AG09309 (cell line): ENCODE data around the gene DCTN2.
"Not testable (repeated sequence)": the region's sequence is repeated elsewhere in the genome, so short reads cannot be mapped to it uniquely, and the experiment has no call there.

Experiments
- DNase-seq: peaks from one replicate; pipeline ENCODE4 v3.0.0-alpha.2; 2010; ENCODE audit warnings: low read depth
- H3K4me3 ChIP-seq: 2 replicates; pipeline ENCODE4 v1.5.1; 2011; ENCODE audit warnings: mild to moderate bottlenecking, low read depth, low read length, moderate library complexity; ENCODE audit not compliant: control insufficient read depth
- TF ChIP-seq, protein P1 (sequence below): IDR thresholded peaks from 2 replicates; pipeline ENCODE4 v1.5.1; 2011; ENCODE audit warnings: mild to moderate bottlenecking, low read depth, low read length, inconsistent platforms; ENCODE audit not compliant: insufficient read depth, control insufficient read depth; ENCODE audit errors: missing control alignments

DCTN2 gene

DNA sequence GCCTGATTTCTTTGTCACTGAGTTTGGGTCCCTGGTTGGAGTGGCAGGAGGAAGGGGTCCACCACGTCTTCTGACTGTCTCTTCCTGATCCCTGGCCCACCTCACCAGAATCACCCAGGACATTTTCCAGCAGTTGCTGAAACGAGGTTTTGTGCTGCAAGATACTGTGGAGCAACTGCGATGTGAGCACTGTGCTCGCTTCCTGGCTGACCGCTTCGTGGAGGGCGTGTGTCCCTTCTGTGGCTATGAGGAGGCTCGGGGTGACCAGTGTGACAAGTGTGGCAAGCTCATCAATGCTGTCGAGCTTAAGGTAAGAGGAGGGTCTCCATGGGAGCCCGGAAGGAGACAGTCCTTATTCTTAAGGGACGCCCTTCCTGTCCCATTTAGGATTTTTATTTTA lies 46.8 kb downstream of the DCTN2 start:
- no peak for DNase-seq
- TF ChIP-seq, protein P1, sequence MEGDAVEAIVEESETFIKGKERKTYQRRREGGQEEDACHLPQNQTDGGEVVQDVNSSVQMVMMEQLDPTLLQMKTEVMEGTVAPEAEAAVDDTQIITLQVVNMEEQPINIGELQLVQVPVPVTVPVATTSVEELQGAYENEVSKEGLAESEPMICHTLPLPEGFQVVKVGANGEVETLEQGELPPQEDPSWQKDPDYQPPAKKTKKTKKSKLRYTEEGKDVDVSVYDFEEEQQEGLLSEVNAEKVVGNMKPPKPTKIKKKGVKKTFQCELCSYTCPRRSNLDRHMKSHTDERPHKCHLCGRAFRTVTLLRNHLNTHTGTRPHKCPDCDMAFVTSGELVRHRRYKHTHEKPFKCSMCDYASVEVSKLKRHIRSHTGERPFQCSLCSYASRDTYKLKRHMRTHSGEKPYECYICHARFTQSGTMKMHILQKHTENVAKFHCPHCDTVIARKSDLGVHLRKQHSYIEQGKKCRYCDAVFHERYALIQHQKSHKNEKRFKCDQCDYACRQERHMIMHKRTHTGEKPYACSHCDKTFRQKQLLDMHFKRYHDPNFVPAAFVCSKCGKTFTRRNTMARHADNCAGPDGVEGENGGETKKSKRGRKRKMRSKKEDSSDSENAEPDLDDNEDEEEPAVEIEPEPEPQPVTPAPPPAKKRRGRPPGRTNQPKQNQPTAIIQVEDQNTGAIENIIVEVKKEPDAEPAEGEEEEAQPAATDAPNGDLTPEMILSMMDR = no peak
- H3K4me3 ChIP-seq = no peak overlapping the region

DNA sequence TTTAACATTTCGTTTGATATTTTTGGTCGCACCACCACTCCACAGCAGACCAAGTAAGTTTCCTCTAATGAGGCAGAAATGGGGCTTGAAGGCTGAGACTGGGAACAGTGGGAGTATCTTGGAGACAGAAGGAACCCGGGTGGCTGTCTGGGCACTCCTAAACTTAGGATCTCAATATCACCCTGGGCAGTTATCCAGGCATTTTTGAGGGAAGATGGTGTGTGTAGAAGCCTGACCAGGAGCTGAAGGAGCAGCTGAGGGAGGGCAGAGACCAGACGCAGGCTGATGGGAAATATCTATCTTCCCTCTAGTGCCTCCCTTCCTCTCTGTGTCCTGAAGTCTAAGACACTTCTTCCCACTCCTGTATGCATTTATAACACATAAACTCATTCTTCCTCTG lies 48.4 kb downstream of the DCTN2 start:
- TF ChIP-seq, protein P1 = no peak
- DNase-seq = no peak

DNA sequence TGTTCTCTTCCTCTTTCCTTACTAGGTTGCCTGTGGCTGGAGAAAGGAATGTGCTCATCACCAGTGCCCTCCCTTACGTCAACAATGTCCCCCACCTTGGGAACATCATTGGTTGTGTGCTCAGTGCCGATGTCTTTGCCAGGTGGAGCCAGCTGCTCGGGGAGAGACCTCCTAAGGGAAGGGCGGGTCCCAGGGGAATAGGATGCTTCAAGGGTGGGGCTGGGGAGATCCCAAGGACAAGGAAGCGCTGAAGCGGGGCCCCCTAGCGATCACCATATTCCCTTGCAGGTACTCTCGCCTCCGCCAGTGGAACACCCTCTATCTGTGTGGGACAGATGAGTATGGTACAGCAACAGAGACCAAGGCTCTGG lies 48.9 kb downstream of the DCTN2 start:
- TF ChIP-seq, protein P1 = no peak
- DNase-seq = no peak
- H3K4me3 ChIP-seq = no peak overlapping the region

More for the DNA sequence above, 48.4 kb downstream of the DCTN2 start:
- no peak overlapping the region for H3K4me3 ChIP-seq

DNA sequence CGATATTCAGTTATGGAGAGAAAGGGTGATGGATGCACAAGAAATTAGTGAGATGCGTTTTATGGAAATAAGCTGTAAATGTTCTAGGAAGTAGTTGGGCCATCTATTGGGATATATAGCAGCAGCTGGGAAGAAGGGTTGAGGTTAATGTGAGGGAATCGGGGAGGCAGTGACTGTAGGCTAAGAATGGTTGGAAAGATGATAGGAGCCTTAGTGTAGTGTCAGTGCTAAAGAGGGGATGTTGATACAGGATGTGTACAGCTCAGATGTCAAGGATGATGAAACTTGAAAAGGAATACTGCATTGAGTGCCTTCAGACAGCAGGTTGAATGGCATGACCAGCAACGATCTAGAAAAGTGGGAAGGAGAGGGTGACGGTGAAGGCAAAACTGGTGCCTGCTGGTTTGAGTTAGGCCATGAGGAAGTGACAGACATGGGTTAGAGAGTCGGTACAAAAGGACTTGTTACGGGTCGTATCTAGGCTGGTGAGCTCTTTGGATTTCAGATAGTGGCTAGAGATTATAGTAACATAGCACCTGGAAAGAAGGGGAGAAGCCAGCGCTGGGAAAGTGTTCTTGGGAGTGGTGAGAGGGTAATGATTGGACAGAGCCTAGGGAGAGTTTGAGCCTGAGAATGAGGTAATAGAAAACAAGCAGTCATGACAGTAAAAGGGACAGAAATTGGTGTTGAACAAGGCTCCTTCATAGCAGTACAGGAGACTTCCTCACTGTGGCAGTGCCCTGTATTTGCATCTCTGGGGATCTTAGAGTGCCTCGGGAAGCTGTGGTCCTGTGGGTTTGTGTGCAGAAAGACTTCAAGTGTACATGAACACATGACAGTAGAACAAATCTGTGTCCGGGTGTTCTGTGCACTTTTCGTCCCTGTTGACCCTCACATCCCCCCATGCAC lies 49.5 kb downstream of the DCTN2 start:
- no peak for DNase-seq
- H3K4me3 ChIP-seq = no peak overlapping the region
- TF ChIP-seq, protein P1 = no peak

DNA sequence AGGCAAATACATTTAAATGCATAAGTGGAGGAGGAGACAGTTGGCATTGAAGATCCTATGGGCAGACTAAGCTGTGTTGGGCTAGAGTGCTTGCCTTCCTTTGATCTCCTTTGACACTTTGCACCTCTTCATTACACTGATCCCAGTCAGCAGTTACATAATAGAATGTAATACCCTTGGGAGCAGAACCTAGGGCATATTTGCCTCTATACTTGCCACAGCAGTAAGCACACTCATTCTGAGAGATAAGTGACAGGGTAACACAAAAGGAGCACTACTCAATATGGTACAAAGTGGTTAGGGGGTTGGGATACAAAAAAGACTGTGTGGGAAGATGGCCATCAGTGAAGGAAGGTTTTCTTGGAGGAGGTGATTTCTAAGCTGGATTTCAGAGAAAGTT lies 50.2 kb downstream of the DCTN2 start:
- no peak for DNase-seq
- TF ChIP-seq, protein P1 = no peak

DNA sequence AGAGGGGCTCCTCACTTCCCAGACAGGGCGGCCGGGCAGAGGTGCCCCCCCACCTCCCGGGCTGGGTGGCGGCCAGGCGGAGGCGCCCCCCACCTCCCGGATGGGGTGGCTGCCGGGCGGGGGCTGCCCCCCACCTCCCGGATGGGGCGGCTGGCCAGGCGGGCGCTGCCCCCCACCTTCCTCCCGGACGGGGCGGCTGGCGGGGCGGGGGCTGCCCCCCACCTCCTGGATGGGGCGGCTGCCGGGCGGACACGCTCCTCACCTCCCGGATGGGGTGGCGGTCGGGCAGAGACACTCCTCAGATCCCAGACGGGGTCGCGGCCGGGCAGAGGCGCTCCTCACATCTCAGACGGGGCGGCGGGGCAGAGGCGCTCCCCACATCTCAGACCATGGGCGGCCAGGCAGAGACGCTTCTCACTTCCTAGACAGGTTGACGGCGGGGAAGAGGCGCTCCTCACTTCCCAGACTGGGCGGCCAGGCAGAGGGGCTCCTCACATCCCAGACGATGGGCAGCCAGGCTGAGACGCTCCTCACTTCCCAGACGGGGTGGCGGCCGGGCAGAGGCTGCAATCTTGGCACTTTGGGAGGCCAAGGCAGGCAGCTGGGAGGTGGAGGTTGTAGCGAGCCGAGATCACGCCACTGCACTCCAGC lies 51.8 kb downstream of the DCTN2 start:
- DNase-seq, H3K4me3 ChIP-seq: not testable (repeated sequence)

More for the DNA sequence above, 50.2 kb downstream of the DCTN2 start:
- no peak overlapping the region for H3K4me3 ChIP-seq
